ENCODE data around the gene RSBN1L.
A peak's percentile ranks its signal among the peaks of the same experiment; 100 is the strongest.

Gene RSBN1L

GRCh38 chr7:77727527-77727926 is 31.3 kb downstream of the RSBN1L start:
- Histone ChIP-seq H2BK120ac (ENCODE audit: low read depth, low read length) (no peak overlapping the region), H3K56ac (ENCODE audit: low read length) (no peak overlapping the region), H3K79me1 (ENCODE audit: low read length) (peaks cover 3% of the 10 kb centered on the region), H3K27me3 (ENCODE audit: insufficient read depth, low read length, poor library complexity) (no peaks in the 10 kb centered on the region), H3K9ac (ENCODE audit: low read length) (no peak overlapping the region), H3K18ac (ENCODE audit: low read length) (no peak overlapping the region), H3K4ac (ENCODE audit: low read depth, low read length) (no peak overlapping the region), H2AK5ac (ENCODE audit: low read length) (no peak overlapping the region), H4K8ac (ENCODE audit: low read depth, low read length) (no peak overlapping the region), H3K27ac (ENCODE audit: low read depth, low read length) (no peak overlapping the region), H3K4me3 (ENCODE audit: low read length) (no peak overlapping the region), H3K36me3 (ENCODE audit: control insufficient read depth, insufficient read depth, low read length) (no peaks in the 10 kb centered on the region), H3K23ac (ENCODE audit: low read length) (no peak overlapping the region), H3K4me2 (ENCODE audit: low read length) (no peak overlapping the region), H3K4me1 (ENCODE audit: control insufficient read depth, low read depth, low read length) (peaks cover 3% of the 10 kb centered on the region), H4K5ac (ENCODE audit: low read length) (no peak overlapping the region), H2BK5ac (ENCODE audit: low read length) (no peak overlapping the region), H2BK15ac (replicated peaks; ENCODE audit: low read depth) (no peak overlapping the region), H3K79me2 (ENCODE audit: control insufficient read depth, insufficient read depth, low read length) (peaks cover 22% of the 10 kb centered on the region)
- DNase-seq, result no peak
- WGBS (ENCODE audit: extremely low coverage, insufficient coverage, low lambda C conversion rate), result no CpG with 5 or more reads among the region's 3 CpGs

- H3K4me2 ChIP-seq (ENCODE audit: low read length), result no peak overlapping the region
- H3K56ac ChIP-seq (ENCODE audit: low read length), result no peak overlapping the region
- H3K4me3 ChIP-seq (ENCODE audit: low read length), result no peak overlapping the region
- H2BK120ac ChIP-seq (ENCODE audit: low read depth, low read length), result no peak overlapping the region
- no peaks in the 10 kb centered on the region for H3K36me3 ChIP-seq (ENCODE audit: control insufficient read depth, insufficient read depth, low read length)
- H3K79me1 ChIP-seq (ENCODE audit: low read length), result peaks cover 4% of the 10 kb centered on the region
- peak overlapping the region; percentile 31 for H3K27ac ChIP-seq (ENCODE audit: low read depth, low read length)
- DNase-seq, result peak; percentile 81
- no peak overlapping the region for H4K5ac ChIP-seq (ENCODE audit: low read length)
- H3K4me1 ChIP-seq (ENCODE audit: control insufficient read depth, low read depth, low read length), result peaks cover 3% of the 10 kb centered on the region
- no peak overlapping the region for H2AK5ac ChIP-seq (ENCODE audit: low read length)
- no peaks in the 10 kb centered on the region for H3K27me3 ChIP-seq (ENCODE audit: insufficient read depth, low read length, poor library complexity)
- no peak overlapping the region for H4K8ac ChIP-seq (ENCODE audit: low read depth, low read length)
- no peak overlapping the region for H2BK15ac ChIP-seq (replicated peaks; ENCODE audit: low read depth)
- no peak overlapping the region for H3K9ac ChIP-seq (ENCODE audit: low read length)
- H2BK5ac ChIP-seq (ENCODE audit: low read length), result no peak overlapping the region
- peaks cover 20% of the 10 kb centered on the region for H3K79me2 ChIP-seq (ENCODE audit: control insufficient read depth, insufficient read depth, low read length)
- WGBS (ENCODE audit: extremely low coverage, insufficient coverage, low lambda C conversion rate), result no CpG with 5 or more reads among the region's 8 CpGs
- H3K23ac ChIP-seq (ENCODE audit: low read length), result no peak overlapping the region
- H3K4ac ChIP-seq (ENCODE audit: low read depth, low read length), result no peak overlapping the region
- H3K18ac ChIP-seq (ENCODE audit: low read length), result no peak overlapping the region
Measured at GRCh38 chr7:77727936-77728701, 31.9 kb downstream of the RSBN1L start.

DNA sequence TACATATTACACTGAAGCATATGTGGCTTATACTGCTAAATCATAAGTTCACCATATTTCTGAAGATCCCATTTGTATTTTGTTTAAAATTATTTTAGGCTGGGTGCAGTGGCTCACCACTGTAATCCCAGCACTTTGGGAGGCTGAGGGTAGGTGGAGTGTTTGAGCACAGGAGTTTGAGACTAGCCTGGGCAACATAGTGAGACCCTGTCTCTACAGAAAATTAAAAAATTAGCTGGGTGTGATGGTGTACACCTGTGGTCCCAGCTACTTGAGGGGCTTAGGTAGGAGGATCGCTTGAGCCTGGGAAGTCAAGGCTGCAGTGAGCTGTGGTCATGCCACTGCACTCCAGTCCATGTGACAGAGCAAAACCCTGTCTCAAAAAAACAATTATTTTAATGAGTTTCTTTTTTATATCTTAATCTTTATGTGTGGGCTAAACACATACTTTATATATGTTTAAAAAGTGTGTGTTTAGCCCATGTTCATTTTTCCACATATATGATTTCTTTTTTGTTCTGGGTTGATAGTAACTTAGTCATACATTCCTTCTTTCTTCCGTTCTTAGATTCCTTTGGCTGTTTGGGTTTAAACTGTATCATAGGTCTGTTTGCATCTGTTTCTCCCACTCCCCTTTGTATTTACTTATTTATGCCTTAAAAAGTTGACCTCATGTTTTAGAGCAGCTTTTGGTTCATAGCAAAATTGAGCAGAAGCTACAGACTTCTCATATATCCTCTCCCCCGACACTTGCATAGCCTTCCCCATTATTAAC is 33.5 kb downstream of the RSBN1L start:
- Histone ChIP-seq H3K56ac (ENCODE audit: low read length) (no peak overlapping the region), H3K4ac (ENCODE audit: low read depth, low read length) (no peak overlapping the region), H3K4me3 (ENCODE audit: low read length) (no peak overlapping the region), H3K36me3 (ENCODE audit: control insufficient read depth, insufficient read depth, low read length) (no peaks in the 10 kb centered on the region), H3K18ac (ENCODE audit: low read length) (no peak overlapping the region), H3K79me1 (ENCODE audit: low read length) (peaks cover 5% of the 10 kb centered on the region), H2BK15ac (replicated peaks; ENCODE audit: low read depth) (no peak overlapping the region), H2AK5ac (ENCODE audit: low read length) (no peak overlapping the region), H3K4me1 (ENCODE audit: control insufficient read depth, low read depth, low read length) (peaks cover 3% of the 10 kb centered on the region), H2BK120ac (ENCODE audit: low read depth, low read length) (no peak overlapping the region), H3K4me2 (ENCODE audit: low read length) (no peak overlapping the region), H2BK5ac (ENCODE audit: low read length) (no peak overlapping the region), H3K23ac (ENCODE audit: low read length) (no peak overlapping the region), H3K79me2 (ENCODE audit: control insufficient read depth, insufficient read depth, low read length) (peaks cover 19% of the 10 kb centered on the region), H3K27me3 (ENCODE audit: insufficient read depth, low read length, poor library complexity) (no peaks in the 10 kb centered on the region), H4K8ac (ENCODE audit: low read depth, low read length) (no peak overlapping the region), H3K9ac (ENCODE audit: low read length) (no peak overlapping the region), H4K5ac (ENCODE audit: low read length) (no peak overlapping the region), H3K27ac (ENCODE audit: low read depth, low read length) (no peak overlapping the region)
- DNase-seq, result no peak
- WGBS (ENCODE audit: extremely low coverage, insufficient coverage, low lambda C conversion rate), result no CpG with 5 or more reads among the region's 3 CpGs

GRCh38 chr7:77731716-77732115 is 35.5 kb downstream of the RSBN1L start:
- H4K5ac ChIP-seq (ENCODE audit: low read length), result no peak overlapping the region
- no peaks in the 10 kb centered on the region for H3K27me3 ChIP-seq (ENCODE audit: insufficient read depth, low read length, poor library complexity)

DNA sequence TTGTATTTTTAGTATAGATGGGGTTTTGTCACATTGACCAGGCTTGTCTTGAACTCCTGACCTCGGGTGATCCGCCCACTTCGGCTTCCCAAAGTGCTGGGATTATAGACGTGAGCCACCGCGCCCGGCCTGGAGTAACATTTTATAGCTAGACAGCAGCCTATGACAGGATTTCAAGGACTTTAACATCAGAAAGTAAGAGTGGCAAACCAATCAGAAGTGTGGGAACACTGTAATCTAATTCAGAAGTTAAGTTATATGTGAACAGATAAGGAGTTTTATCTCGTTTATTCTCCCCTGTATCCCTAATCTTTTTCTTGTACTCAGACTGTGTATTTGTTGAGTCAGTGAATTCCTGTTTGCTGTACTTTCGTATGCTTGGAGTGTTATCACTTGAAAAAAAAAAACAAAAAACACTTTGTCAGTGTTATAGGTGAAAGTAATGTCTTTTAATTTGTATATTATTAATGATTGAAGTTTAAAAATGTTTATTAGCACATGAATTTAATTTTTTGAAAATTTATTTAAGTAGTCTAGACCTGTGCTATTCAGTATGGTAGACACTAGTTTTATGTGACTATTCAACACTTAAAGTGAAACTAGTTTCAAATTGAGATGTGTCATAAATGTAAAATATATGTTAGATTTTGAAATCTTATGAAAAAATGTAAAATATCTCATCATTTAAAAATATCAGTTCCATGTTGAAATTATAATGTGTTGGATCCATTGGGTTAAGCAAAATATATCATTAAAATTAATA is 38.6 kb downstream of the RSBN1L start:
- H2AK5ac ChIP-seq (ENCODE audit: low read length), result no peak overlapping the region
- H4K8ac ChIP-seq (ENCODE audit: low read depth, low read length), result no peak overlapping the region
- H3K4me3 ChIP-seq (ENCODE audit: low read length), result no peak overlapping the region
- no peak overlapping the region for H3K4ac ChIP-seq (ENCODE audit: low read depth, low read length)
- no peak for DNase-seq
- H4K5ac ChIP-seq (ENCODE audit: low read length), result no peak overlapping the region
- H3K4me2 ChIP-seq (ENCODE audit: low read length), result no peak overlapping the region
- WGBS (ENCODE audit: extremely low coverage, insufficient coverage, low lambda C conversion rate), result no CpG with 5 or more reads among the region's 9 CpGs
- peaks cover 3% of the 10 kb centered on the region for H3K79me1 ChIP-seq (ENCODE audit: low read length)
- no peak overlapping the region for H2BK120ac ChIP-seq (ENCODE audit: low read depth, low read length)
- no peak overlapping the region for H3K18ac ChIP-seq (ENCODE audit: low read length)
- no peak overlapping the region for H2BK5ac ChIP-seq (ENCODE audit: low read length)
- H3K9ac ChIP-seq (ENCODE audit: low read length), result no peak overlapping the region
- H2BK15ac ChIP-seq (replicated peaks; ENCODE audit: low read depth), result no peak overlapping the region
- H3K27ac ChIP-seq (ENCODE audit: low read depth, low read length), result no peak overlapping the region
- H3K56ac ChIP-seq (ENCODE audit: low read length), result no peak overlapping the region
- no peaks in the 10 kb centered on the region for H3K27me3 ChIP-seq (ENCODE audit: insufficient read depth, low read length, poor library complexity)
- peaks cover 2% of the 10 kb centered on the region for H3K4me1 ChIP-seq (ENCODE audit: control insufficient read depth, low read depth, low read length)
- H3K79me2 ChIP-seq (ENCODE audit: control insufficient read depth, insufficient read depth, low read length), result peaks cover 12% of the 10 kb centered on the region
- no peak overlapping the region for H3K23ac ChIP-seq (ENCODE audit: low read length)
- H3K36me3 ChIP-seq (ENCODE audit: control insufficient read depth, insufficient read depth, low read length), result no peaks in the 10 kb centered on the region

More at GRCh38 chr7:77731716-77732115, 35.5 kb downstream of the RSBN1L start:
- Histone ChIP-seq H3K36me3 (ENCODE audit: control insufficient read depth, insufficient read depth, low read length) (no peaks in the 10 kb centered on the region), H3K79me2 (ENCODE audit: control insufficient read depth, insufficient read depth, low read length) (peaks cover 17% of the 10 kb centered on the region), H2BK15ac (replicated peaks; ENCODE audit: low read depth) (no peak overlapping the region), H3K4me2 (ENCODE audit: low read length) (no peak overlapping the region), H3K23ac (ENCODE audit: low read length) (no peak overlapping the region), H3K56ac (ENCODE audit: low read length) (no peak overlapping the region), H2BK5ac (ENCODE audit: low read length) (no peak overlapping the region), H4K8ac (ENCODE audit: low read depth, low read length) (no peak overlapping the region), H3K18ac (ENCODE audit: low read length) (no peak overlapping the region), H3K27ac (ENCODE audit: low read depth, low read length) (no peak overlapping the region), H3K9ac (ENCODE audit: low read length) (no peak overlapping the region), H2BK120ac (ENCODE audit: low read depth, low read length) (no peak overlapping the region), H3K4me3 (ENCODE audit: low read length) (no peak overlapping the region), H2AK5ac (ENCODE audit: low read length) (no peak overlapping the region), H3K4me1 (ENCODE audit: control insufficient read depth, low read depth, low read length) (peaks cover 3% of the 10 kb centered on the region), H3K79me1 (ENCODE audit: low read length) (peaks cover 3% of the 10 kb centered on the region), H3K4ac (ENCODE audit: low read depth, low read length) (no peak overlapping the region)
- WGBS (ENCODE audit: extremely low coverage, insufficient coverage, low lambda C conversion rate), result no CpG with 5 or more reads among the region's 1 CpG
- no peak for DNase-seq
